ENCODE data around the gene POU3F1.

Gene POU3F1

GRCh38 chr1:38089712-38090360, 43.2 kb upstream of the POU3F1 start:
- H3K4me3 ChIP-seq (replicated peaks; ENCODE audit: low read depth, low read length): no peak overlapping the region
- TF ChIP-seq CTCF (IDR thresholded peaks at IDR 0.05; ENCODE audit: low read depth, low read length, missing control alignments): no peak
- no peak for DNase-seq (ENCODE audit: extremely low read depth, low read depth)

DNA sequence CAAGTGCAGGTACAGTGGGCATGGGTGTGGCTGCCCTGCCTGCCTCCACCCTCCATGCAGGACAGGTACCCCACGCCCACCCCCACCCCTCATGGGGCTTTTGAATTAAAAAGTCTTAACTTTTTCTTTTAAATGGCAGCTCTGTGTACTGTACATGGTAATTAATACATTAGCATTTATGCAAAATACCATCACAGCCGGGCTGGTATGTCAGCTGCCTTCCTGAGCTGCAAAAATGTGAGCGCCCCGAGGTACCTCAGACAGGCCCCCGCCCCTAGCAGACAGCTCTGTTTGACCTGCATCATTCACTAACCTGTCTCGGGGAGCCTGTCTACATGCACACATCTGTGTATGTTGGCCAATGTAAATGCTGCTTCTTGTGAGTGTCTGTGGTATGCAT, 42.2 kb upstream of the POU3F1 start:
- no peak for TF ChIP-seq CTCF (IDR thresholded peaks at IDR 0.05; ENCODE audit: low read depth, low read length, missing control alignments)

GRCh38 chr1:38088366-38088765, 41.8 kb upstream of the POU3F1 start:
- H3K4me3 ChIP-seq (replicated peaks; ENCODE audit: low read depth, low read length): no peak overlapping the region
- TF ChIP-seq CTCF (IDR thresholded peaks at IDR 0.05; ENCODE audit: low read depth, low read length, missing control alignments): no peak
- DNase-seq (ENCODE audit: extremely low read depth, low read depth): no peak

More for the DNA sequence above, 42.2 kb upstream of the POU3F1 start:
- no peak for DNase-seq (ENCODE audit: extremely low read depth, low read depth)
- no peak overlapping the region for H3K4me3 ChIP-seq (replicated peaks; ENCODE audit: low read depth, low read length)

DNA sequence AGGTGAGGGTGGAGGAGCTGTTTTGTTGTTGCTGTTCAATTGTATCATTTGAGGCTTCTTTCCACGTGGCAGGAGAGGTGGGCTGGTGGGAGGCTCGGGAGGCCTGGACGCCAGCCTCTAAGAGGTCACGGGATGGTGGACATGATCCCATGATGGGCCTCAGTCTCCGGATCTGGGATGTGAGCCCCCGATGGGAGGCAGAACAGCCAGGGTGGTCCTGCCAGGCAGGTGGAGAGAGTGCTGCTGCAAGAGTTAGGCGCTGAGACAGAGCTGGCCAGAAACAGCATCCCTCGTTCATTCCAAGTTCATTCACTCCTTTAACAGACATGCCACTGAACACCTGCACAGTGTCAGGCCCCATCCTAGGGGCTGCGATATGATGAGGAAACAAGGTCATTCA, 41.1 kb upstream of the POU3F1 start:
- no peak overlapping the region for H3K4me3 ChIP-seq (replicated peaks; ENCODE audit: low read depth, low read length)
- TF ChIP-seq CTCF (IDR thresholded peaks at IDR 0.05; ENCODE audit: low read depth, low read length, missing control alignments): no peak
- no peak for DNase-seq (ENCODE audit: extremely low read depth, low read depth)

- DNase-seq (ENCODE audit: extremely low read depth, low read depth): no peak
- no peak for TF ChIP-seq CTCF (IDR thresholded peaks at IDR 0.05; ENCODE audit: low read depth, low read length, missing control alignments)
- no peak overlapping the region for H3K4me3 ChIP-seq (replicated peaks; ENCODE audit: low read depth, low read length)
These were observed 39.2 kb upstream of the POU3F1 start for GRCh38 chr1:38085666-38086330.

DNA sequence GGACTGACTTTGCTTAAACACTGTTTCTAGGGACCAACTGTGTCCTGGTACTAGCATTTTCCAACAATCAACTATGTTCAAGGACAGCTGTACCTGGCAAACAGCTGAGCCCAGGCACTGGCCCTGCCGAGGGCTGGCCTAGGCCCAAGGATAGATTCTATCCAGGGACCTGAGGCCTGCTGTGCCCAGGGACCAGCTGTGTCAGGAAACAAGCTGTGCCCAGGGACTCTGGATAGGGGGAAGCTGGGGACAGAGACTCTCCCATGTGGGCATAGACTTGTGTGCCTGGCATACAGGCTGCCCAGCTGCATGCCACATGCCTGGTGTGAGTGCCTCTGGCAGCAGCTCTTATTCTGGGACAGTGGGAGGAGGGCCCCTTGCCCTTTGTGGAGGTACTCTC, 38.1 kb upstream of the POU3F1 start:
- H3K4me3 ChIP-seq (replicated peaks; ENCODE audit: low read depth, low read length): no peak overlapping the region
- TF ChIP-seq CTCF (IDR thresholded peaks at IDR 0.05; ENCODE audit: low read depth, low read length, missing control alignments): no peak
- no peak for DNase-seq (ENCODE audit: extremely low read depth, low read depth)
